HG03060 (cell line): Measurements from ENCODE around the gene PPIB.

Experiments used
- ATAC-seq: cut with Tn5 transposase; IDR thresholded peaks from one replicate; pipeline ENCODE4 v1.9.1; 2021; ENCODE audit warnings: low read depth, moderate number of reproducible peaks; ENCODE audit not compliant: unreplicated experiment

Gene PPIB

GRCh38 chr15:64162869-64163658, at the start of gene PPIB:
Gene PPIB, minus strand, starts transcription at chr15:64163022. Its CDS starts 36 bp downstream, at chr15:64162986.
- ATAC-seq, result peak; percentile 77

- no peak for ATAC-seq
Measured at GRCh38 chr15:64211696-64212095, 48.9 kb upstream of the PPIB start.

DNA sequence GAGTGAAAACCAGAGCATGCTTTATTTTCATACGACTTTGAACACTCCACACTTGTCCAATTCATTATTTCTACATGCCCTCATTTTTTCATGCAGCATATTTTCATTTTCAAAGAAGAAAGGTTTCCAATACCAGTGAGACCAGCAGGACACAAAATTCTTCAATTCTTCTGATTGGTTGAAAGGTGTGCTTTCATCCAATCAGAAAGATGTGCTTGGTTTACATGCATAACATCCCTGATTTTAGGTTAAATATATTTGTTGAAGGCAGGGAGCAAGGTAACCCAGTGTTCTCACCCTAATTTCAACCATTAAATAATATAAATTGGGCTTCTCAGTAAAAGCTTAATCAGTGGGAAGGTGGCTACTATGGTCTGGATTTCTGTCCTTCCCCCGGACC, 47.5 kb upstream of the PPIB start:
- no peak for ATAC-seq

GRCh38 chr15:64209680-64210334, 47.0 kb upstream of the PPIB start:
- ATAC-seq, result no peak

DNA sequence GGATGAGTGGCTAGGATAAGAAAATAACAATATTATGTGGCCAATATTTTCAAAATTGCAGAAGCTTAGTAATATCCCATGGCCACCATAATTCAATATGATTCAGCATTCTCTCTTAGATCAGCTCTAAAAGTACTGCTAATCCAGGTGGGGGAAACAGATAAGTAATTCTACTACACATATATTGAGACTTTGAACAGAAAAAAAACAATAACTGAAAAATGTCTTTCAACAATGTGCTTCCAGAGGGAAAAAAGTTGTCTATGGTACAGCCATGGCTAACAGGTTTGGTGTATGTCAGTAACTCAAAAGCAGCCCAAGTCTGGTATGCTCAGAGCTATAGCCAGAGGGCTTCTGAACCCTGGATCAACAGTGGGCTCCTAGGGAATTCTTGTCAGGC, 42.4 kb upstream of the PPIB start:
- no peak for ATAC-seq

DNA sequence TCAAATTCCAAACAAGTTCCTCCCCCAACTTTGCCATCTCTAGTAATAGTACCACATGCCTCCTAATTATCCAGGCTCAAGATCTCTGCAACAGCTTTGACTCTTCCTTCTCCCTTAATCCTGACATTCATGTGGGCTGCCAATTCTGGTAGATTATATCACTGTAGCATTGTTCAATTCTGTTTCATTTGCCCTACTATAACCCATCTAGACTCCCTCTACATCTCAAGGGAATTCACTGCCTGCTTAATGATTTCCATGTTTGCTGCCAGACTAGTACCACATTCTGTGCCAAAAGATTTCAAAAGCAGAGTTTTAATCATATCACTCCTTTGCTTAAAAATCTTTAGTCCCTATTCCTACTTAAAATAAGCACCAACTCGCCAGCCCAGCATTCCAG, 34.6 kb upstream of the PPIB start:
- no peak for ATAC-seq

GRCh38 chr15:64193971-64194370, 31.1 kb upstream of the PPIB start:
- no peak for ATAC-seq

DNA sequence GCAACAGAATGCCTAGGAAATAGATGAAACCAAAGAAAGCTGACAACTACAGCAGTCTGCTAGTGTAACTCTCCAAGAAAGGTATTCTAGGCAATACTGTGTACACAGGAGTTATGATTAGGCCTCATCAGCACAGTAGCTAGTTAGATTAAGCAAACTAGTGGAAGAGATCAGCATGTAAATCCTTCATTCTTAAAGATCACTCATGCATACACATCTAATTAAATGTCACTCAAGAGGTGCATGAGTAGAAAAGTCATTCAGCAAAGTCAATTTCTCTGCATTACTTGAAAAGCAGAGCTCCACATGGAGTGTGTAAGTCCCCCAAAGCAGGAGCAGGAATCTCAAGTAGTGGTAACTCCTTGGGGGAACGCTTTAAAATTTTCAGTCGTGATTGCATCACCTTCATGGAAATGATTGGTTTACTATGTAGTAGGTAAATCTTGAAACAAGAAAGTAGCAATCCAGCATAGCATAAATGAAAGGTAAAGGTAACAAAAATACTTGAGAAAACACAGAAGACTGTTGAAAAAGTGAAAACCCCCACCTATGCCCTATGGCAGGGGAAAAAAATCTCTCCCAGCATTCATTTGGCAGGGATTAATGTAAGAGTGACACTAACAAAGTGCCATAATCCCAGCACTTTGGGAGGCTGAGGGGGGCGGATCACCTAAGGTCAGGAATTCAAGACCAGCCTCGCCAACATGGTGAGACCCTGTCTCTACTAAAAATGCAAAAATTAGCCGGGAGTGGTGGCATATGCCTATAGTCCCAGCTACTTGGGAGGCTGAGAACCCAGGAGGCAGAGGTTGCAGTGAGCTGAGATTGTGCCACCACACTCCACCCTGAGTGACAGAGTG, 29.4 kb upstream of the PPIB start:
- ATAC-seq, result no peak

GRCh38 chr15:64187396-64188191, 24.8 kb upstream of the PPIB start:
- no peak for ATAC-seq

- ATAC-seq, result no peak
Measured at GRCh38 chr15:64185146-64185911, 22.5 kb upstream of the PPIB start.

DNA sequence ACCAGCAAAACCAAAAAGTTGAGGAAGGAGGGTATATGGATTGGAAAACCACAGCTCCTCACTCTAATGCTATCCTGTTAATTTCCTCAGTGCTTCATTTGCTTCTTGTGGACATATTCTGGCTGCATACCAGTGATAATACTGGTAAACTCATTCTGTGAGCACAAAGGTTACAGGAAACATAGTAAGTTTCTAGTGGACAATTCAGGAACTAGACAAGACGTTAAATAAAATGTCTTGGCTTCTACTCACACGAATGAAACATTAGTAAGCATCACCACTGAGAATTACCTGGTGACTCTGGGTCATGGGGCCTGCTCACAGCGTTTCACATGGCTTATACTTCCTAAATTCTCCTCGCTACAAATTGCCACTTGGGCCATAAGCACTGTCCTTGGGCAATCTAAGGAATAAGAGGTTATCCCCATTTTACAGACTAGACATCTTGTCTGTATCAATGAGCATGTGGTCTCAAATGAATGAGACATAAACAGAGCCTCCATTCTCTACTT, 20.1 kb upstream of the PPIB start:
- ATAC-seq, result no peak

DNA sequence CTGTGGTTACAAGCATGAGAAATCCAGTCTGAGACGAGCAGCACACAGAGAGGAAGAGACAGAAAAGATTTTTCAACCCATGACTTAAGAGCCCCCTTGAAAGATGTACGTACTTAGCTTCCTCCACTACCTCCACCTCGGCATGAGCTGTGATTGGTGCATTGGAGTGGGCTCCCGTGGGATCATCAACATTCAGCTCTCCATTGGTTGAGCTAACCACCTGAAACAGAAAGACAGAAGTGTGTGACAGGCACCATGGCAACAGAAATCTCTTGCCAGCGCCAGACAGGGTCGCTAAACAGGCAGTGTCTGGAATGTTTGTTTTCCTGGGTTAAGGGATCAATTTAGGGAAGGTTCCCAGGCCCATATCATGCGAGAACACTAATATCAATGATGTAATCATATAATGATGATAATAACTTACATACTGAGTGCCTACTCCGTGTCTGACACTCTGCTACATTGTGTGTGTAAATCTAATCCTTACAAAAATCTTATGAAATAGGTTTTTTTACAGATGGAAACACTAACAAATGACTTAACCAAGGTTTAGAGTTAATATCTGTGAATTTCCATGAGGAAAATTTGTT, 17.5 kb upstream of the PPIB start:
- no peak for ATAC-seq

DNA sequence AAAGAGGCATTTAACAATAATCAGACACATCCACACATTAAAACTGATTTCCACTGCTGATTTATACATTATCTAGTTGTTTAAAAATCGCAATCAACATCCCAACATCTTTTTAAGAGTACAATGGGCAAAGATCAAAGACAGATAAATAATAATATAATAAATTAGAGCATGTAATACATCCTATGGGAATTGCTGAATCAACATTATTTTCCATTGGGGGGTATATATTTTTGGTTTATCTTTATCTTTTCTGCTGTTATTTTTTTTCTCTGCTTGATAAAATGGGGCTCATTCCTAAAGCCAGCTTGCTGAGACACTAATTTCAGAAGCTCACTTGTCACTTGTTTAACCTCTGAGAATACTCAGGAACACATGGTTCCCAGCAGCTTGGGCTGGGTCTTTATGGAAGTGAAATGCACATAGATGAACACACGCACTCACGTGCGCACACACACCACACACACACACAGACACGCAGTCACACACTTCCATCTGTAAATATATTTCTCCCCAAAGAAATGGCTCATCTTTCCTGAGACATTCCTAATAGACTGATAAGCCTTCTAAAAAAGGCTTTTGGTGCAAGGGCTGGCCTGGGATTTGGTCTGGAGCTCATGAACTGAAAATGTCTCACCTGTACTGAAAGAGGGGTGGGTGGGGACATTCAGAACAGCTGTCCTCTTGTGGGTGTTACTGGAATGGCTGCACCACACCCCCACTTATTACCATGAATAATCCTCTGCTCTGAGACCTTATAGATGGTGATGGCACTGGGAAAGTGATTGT, 3.5 kb upstream of the PPIB start:
- ATAC-seq, result no peak

GRCh38 chr15:64164436-64164835, 1.6 kb upstream of the PPIB start:
- no peak for ATAC-seq

DNA sequence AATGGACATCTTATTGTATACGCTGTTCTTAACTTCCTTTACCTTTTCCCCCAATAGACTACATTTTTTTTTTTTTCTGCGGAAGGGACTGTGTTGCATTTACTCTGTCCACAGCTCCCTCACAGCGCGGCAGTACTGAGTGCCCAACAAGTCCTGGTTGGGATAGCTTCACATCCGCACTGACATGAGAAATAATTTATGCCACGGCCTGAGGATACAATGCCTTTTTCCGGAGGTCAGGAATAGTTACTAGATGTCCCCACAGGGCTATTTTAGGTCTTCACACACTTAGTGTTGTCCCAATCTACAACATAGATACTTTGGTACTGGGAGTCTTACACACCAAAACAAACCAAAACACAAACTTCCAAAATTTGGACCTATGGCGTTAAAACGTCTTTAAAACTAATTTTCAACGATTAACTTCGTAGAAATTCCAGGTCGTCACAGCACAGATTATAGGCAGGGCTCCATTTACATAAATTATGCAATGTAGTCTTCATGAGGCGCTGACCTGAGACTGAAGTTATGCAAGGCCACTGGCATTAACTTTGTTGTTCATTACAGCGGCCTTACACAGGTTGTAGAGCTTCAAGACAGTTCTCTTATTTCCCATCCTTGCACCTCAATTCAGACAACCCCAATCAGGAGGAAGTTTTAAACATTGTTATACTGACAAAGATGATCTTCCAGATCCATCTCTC, 989 bp upstream of the PPIB start:
- no peak for ATAC-seq

DNA sequence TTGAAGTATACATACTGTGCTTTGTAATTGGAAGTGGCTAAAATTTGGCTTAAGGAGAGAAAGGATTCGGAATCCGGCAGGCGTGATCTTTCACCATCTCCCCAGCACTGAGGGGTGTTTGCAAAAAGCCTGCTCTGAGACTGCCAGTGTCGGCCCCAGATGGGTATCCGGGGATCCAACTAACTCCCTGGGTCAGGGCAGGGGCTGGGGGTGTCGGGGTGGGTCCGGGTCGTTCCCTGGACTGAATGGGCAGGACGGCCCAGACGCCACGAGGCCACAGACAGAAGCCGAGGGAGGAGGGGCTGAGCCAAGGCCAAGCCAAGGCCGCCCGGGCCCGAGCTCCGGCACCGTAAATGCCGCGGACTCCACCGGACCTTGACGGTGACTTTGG, 349 bp downstream of the PPIB start:
- ATAC-seq, result peak; percentile 11

GRCh38 chr15:64161688-64162477, 939 bp downstream of the PPIB start:
- no peak for ATAC-seq
